GM23338 (cell line): ENCODE data around the gene KAZN. TPM values are rescaled to one million over a fixed set of nuclear protein-coding genes. Genes with fewer than 3 reads are reported as not detected.

Experiments used
- ATAC-seq: fragments of 200-7000 bp; cut with Tn5 transposase; 3 replicates; pipeline ENCODE4 v1.9.1; 2020
- DNase-seq: peaks from one replicate; pipeline ENCODE4 v3.0.0-alpha.2; 2015; ENCODE audit warnings: low spot score
- H2AFZ ChIP-seq: fragments of 200-600 bp; sonication (generic); 2 replicates; pipeline ENCODE4 v1.8.0; 2016; ENCODE audit warnings: antibody characterized with exemption, mild to moderate bottlenecking, moderate library complexity
- H3F3A ChIP-seq: fragments of 200-600 bp; sonication (generic); replicated peaks from 2 replicates; pipeline ENCODE4 v1.8.0; 2017; ENCODE audit warnings: antibody characterized with exemption, mixed run types, low read depth
- H3K27ac ChIP-seq: fragments of 200-600 bp; sonication (generic); 2 replicates; pipeline ENCODE4 v1.6.1; 2016; ENCODE audit warnings: low read depth
- H3K27me3 ChIP-seq: fragments of 200-600 bp; sonication (generic); 2 replicates; pipeline ENCODE4 v1.8.0; 2016; ENCODE audit warnings: mild to moderate bottlenecking, mixed run types, moderate library complexity; ENCODE audit not compliant: insufficient read depth
- H3K36me3 ChIP-seq: fragments of 200-600 bp; sonication (generic); 2 replicates; pipeline ENCODE4 v1.8.0; 2016; ENCODE audit warnings: mild to moderate bottlenecking; ENCODE audit not compliant: insufficient read depth
- H3K4me1 ChIP-seq: fragments of 200-600 bp; sonication (generic); 2 replicates; pipeline ENCODE4 v1.8.0; 2016; ENCODE audit warnings: mild to moderate bottlenecking, moderate library complexity; ENCODE audit not compliant: insufficient read depth
- H3K4me2 ChIP-seq: fragments of 200-600 bp; sonication (generic); 2 replicates; pipeline ENCODE4 v1.7.1; 2017; ENCODE audit warnings: mixed run types
- H3K4me3 ChIP-seq: fragments of 200-600 bp; sonication (generic); 2 replicates; pipeline ENCODE4 v1.6.1; 2016; ENCODE audit warnings: mixed run types
- H3K79me2 ChIP-seq: fragments of 200-600 bp; sonication (generic); replicated peaks from 2 replicates; pipeline ENCODE4 v1.8.0; 2017; ENCODE audit warnings: mild to moderate bottlenecking; ENCODE audit not compliant: insufficient read depth
- H3K9me2 ChIP-seq: fragments of 200-600 bp; sonication (generic); 2 replicates; pipeline ENCODE4 v1.8.0; 2017; ENCODE audit not compliant: insufficient read depth
- H4K20me1 ChIP-seq: fragments of 200-600 bp; sonication (generic); replicated peaks from 2 replicates; pipeline ENCODE4 v1.8.0; 2017; ENCODE audit warnings: mild to moderate bottlenecking; ENCODE audit not compliant: insufficient read depth
- H3K27ac Mint-ChIP-seq: 2 replicates; pipeline ENCODE4 v1.8.0; 2020; ENCODE audit warnings: inconsistent platforms, mild to moderate bottlenecking, moderate library complexity, mixed read lengths
- H3K27me3 Mint-ChIP-seq: 3 replicates; pipeline ENCODE4 v1.8.0; 2022; ENCODE audit warnings: low read depth, mild to moderate bottlenecking, moderate library complexity, mixed read lengths, inconsistent platforms; ENCODE audit not compliant: insufficient read depth, poor library complexity
- H3K36me3 Mint-ChIP-seq: 3 replicates; pipeline ENCODE4 v1.8.0; 2021; ENCODE audit warnings: low read depth, mild to moderate bottlenecking, inconsistent platforms, moderate library complexity, mixed read lengths
- H3K4me1 Mint-ChIP-seq: 3 replicates; pipeline ENCODE4 v1.8.0; 2020; ENCODE audit warnings: mild to moderate bottlenecking, inconsistent platforms, mixed read lengths
- H3K4me3 Mint-ChIP-seq: 3 replicates; pipeline ENCODE4 v1.8.0; 2021; ENCODE audit warnings: moderate library complexity, mild to moderate bottlenecking, inconsistent platforms, mixed read lengths
- H3K9me3 Mint-ChIP-seq: 3 replicates; pipeline ENCODE4 v1.8.0; 2020; ENCODE audit warnings: moderate library complexity, mild to moderate bottlenecking, inconsistent platforms, mixed read lengths
- CREB1 ChIP-seq: fragments of 250-450 bp; sonication (Bioruptor Pico); IDR thresholded peaks from 2 replicates; pipeline ENCODE4 v1.5.0; 2020; ENCODE audit warnings: low read depth, mild to moderate bottlenecking, moderate library complexity
- EZH2 ChIP-seq: fragments of 200-600 bp; sonication (generic); IDR thresholded peaks from one replicate; pipeline ENCODE4 v1.8.0; 2017; ENCODE audit warnings: antibody characterized with exemption, mild to moderate bottlenecking, low read depth; ENCODE audit not compliant: unreplicated experiment
- EZH2phosphoT487 ChIP-seq: fragments of 200-600 bp; sonication (generic); IDR thresholded peaks from one replicate; pipeline ENCODE4 v1.8.1; 2018; ENCODE audit warnings: antibody characterized with exemption; ENCODE audit not compliant: unreplicated experiment
- JUNB ChIP-seq: IDR thresholded peaks from one replicate; pipeline ENCODE4 v1.6.1; 2016; ENCODE audit warnings: antibody characterized with exemption; ENCODE audit not compliant: unreplicated experiment
- POLR2AphosphoS5 ChIP-seq: IDR thresholded peaks from 2 replicates; pipeline ENCODE4 v1.6.1; 2016; ENCODE audit warnings: antibody characterized with exemption, low read depth
- ZNF114 ChIP-seq: fragments of 250-450 bp; sonication (Bioruptor Pico); IDR thresholded peaks from 2 replicates; pipeline ENCODE4 v1.5.0; 2020; ENCODE audit warnings: mild to moderate bottlenecking, moderate library complexity
- ZNF331 ChIP-seq: fragments of 250-450 bp; sonication (Bioruptor Pico); IDR thresholded peaks from 2 replicates; pipeline ENCODE4 v1.5.0; 2020; ENCODE audit warnings: low read depth, mild to moderate bottlenecking, moderate library complexity
- polyA plus RNA-seq: library from polyadenylated mRNA; unstranded; fragments of >200 nt; fragmentation: Nextera tagmentation; extraction: Ambion mirVana; gene quantifications from 2 replicates; pipeline ENCODE4 v1.2.1, GENCODE V29; 2016
- total RNA-seq: library from RNA; depleted of rRNA; stranded (reverse); fragments of >200 nt; shearing (Covaris generic); gene quantifications from 2 replicates; pipeline ENCODE4 v1.2.3, GENCODE V29; 2014
- TF ChIP-seq, protein P1 (sequence below): IDR thresholded peaks from 2 replicates; pipeline ENCODE4 v1.6.1; 2016; ENCODE audit warnings: antibody characterized with exemption
- TF ChIP-seq, protein P2 (sequence below), 2 experiments: fragments of 200-600 bp in 1 of 2; sonication (generic) in 1 of 2; conservative IDR thresholded peaks; 2 replicates each; pipeline versions ENCODE4 v1.5.1 to v1.6.1; 2016 to 2017; ENCODE audit warnings: antibody characterized with exemption in 2 of 2, low read depth in 2 of 2, mild to moderate bottlenecking in 2 of 2, moderate library complexity in 1 of 2
- TF ChIP-seq, protein P3 (sequence below): fragments of 250-450 bp; sonication (Bioruptor Pico); IDR thresholded peaks from 2 replicates; pipeline ENCODE4 v1.5.0; 2020; ENCODE audit warnings: mild to moderate bottlenecking, moderate library complexity

Gene KAZN
- total and polyA plus RNA-seq, 2 experiments from 2014 or later = 9.9 to 15.0 TPM

DNA sequence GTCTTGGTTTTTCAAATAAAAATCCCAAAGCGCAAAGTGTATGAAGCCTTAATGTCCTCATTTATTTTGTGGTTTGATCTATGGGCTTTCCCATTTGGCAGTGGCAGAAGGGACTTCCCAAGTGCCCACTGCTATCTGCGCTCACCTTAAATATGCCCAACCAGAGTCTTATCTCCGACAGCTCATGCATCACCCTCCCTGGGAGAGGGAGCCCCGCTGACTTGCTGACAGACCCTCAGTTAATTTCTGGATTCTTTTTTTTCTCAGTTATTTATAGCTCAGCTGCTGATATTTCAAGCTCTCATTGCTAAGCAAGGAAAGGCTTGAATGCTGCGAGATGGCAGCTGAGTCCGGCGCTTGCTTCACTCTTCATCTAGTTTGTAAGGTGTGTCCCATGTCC is 19.3 kb downstream of the KAZN start (continued):
- TF ChIP-seq, protein P1, sequence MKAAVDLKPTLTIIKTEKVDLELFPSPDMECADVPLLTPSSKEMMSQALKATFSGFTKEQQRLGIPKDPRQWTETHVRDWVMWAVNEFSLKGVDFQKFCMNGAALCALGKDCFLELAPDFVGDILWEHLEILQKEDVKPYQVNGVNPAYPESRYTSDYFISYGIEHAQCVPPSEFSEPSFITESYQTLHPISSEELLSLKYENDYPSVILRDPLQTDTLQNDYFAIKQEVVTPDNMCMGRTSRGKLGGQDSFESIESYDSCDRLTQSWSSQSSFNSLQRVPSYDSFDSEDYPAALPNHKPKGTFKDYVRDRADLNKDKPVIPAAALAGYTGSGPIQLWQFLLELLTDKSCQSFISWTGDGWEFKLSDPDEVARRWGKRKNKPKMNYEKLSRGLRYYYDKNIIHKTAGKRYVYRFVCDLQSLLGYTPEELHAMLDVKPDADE = no peak

DNA sequence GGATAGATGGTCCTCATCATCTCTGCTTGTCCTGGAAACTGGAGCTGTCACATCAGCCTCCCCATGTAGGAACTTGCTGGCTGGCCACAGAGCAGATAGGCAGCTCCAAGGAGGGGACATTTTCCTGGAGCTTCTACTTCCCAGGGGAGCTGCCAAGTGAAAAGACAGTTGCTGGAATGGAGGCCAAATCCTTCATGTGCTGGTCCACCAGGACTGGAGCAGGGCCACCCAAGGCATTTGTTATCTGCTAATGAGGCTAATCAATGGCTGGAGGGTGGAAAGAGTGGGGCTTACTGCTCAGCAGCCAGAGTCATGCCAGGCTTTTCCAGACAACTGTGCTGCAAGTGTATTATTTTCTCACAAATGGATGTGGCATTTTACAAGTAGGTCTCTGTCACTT is 22.5 kb downstream of the KAZN start:
- DNase-seq (no peak), ATAC-seq (no peak)
- Mint-ChIP-seq H3K4me3 (no peak overlapping the region), H3K4me1 (peaks cover 20% of the 10 kb centered on the region; the same call in 2 of the 3 replicates), H3K27ac (no peak overlapping the region), H3K36me3 (no peaks in the 10 kb centered on the region; the same call in 1 of the 3 replicates), H3K9me3 (peaks cover 3% of the 10 kb centered on the region; the same call in 1 of the 3 replicates), H3K27me3 (peaks cover 3% of the 10 kb centered on the region)
- H3K4me3 ChIP-seq = no peak overlapping the region
- H4K20me1 ChIP-seq = no peaks in the 10 kb centered on the region; the same call in 1 of the 2 replicates
- H3K36me3 ChIP-seq = no peaks in the 10 kb centered on the region
- peaks cover 16% of the 10 kb centered on the region for H3K4me1 ChIP-seq
- H3K79me2 ChIP-seq = peaks cover 48% of the 10 kb centered on the region
- H2AFZ ChIP-seq = no peak overlapping the region
- H3K9me2 ChIP-seq = no peaks in the 10 kb centered on the region
- no peaks in the 10 kb centered on the region for H3K27me3 ChIP-seq
- H3F3A ChIP-seq = no peaks in the 10 kb centered on the region
- H3K27ac ChIP-seq = no peak overlapping the region
- TF ChIP-seq JUNB (no peak), POLR2AphosphoS5 (no peak), CREB1 (CRISPR knock-in tag) (no peak), EZH2 (no peak)
- TF ChIP-seq, protein P1 = no peak
- H3K4me2 ChIP-seq = no peak overlapping the region

DNA sequence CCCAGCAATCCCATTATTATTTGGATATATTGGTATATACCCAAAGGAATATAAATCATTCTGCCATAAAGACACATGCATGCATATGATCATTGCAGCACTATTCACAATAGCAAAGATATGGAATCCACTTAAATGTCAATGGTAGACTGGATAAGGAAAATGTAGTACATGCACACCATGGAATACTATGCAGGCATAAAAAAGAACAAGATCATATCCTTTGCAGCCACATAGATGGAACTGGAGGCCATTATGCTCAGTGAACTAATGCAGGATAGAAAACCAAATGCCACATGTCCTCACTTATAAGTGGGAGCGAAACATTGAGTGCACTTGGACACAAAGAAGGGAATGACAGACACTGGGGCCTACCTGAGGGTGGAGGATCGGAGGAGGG is 24.6 kb downstream of the KAZN start:
- DNase-seq (no peak), ATAC-seq (no peak)
- peaks cover 3% of the 10 kb centered on the region; the same call in 1 of the 3 replicates for H3K9me3 Mint-ChIP-seq
- Histone ChIP-seq H3K36me3 (no peaks in the 10 kb centered on the region), H3K27ac (no peak overlapping the region), H2AFZ (no peak overlapping the region), H3K27me3 (no peaks in the 10 kb centered on the region), H3K4me3 (no peak overlapping the region), H4K20me1 (no peaks in the 10 kb centered on the region; the same call in 1 of the 2 replicates), H3K9me2 (no peaks in the 10 kb centered on the region), H3K4me2 (no peak overlapping the region), H3K79me2 (peaks cover 39% of the 10 kb centered on the region), H3K4me1 (peaks cover 28% of the 10 kb centered on the region), H3F3A (no peaks in the 10 kb centered on the region; the same call in 1 of the 2 replicates)
- no peaks in the 10 kb centered on the region for H3K27me3 Mint-ChIP-seq
- H3K4me1 Mint-ChIP-seq = peaks cover 23% of the 10 kb centered on the region
- H3K27ac Mint-ChIP-seq = no peak overlapping the region
- no peaks in the 10 kb centered on the region; the same call in 2 of the 3 replicates for H3K36me3 Mint-ChIP-seq
- no peak overlapping the region for H3K4me3 Mint-ChIP-seq
- TF ChIP-seq EZH2phosphoT487 = no peak
- TF ChIP-seq, protein P2, sequence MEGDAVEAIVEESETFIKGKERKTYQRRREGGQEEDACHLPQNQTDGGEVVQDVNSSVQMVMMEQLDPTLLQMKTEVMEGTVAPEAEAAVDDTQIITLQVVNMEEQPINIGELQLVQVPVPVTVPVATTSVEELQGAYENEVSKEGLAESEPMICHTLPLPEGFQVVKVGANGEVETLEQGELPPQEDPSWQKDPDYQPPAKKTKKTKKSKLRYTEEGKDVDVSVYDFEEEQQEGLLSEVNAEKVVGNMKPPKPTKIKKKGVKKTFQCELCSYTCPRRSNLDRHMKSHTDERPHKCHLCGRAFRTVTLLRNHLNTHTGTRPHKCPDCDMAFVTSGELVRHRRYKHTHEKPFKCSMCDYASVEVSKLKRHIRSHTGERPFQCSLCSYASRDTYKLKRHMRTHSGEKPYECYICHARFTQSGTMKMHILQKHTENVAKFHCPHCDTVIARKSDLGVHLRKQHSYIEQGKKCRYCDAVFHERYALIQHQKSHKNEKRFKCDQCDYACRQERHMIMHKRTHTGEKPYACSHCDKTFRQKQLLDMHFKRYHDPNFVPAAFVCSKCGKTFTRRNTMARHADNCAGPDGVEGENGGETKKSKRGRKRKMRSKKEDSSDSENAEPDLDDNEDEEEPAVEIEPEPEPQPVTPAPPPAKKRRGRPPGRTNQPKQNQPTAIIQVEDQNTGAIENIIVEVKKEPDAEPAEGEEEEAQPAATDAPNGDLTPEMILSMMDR (conservative IDR thresholded peaks at IDR 0.05; ENCODE audit: low read depth in 2 of 2) = no peak
- TF ChIP-seq POLR2AphosphoS5 = no peak
- no peak for TF ChIP-seq ZNF331 (CRISPR knock-in tag)
- TF ChIP-seq, protein P3, sequence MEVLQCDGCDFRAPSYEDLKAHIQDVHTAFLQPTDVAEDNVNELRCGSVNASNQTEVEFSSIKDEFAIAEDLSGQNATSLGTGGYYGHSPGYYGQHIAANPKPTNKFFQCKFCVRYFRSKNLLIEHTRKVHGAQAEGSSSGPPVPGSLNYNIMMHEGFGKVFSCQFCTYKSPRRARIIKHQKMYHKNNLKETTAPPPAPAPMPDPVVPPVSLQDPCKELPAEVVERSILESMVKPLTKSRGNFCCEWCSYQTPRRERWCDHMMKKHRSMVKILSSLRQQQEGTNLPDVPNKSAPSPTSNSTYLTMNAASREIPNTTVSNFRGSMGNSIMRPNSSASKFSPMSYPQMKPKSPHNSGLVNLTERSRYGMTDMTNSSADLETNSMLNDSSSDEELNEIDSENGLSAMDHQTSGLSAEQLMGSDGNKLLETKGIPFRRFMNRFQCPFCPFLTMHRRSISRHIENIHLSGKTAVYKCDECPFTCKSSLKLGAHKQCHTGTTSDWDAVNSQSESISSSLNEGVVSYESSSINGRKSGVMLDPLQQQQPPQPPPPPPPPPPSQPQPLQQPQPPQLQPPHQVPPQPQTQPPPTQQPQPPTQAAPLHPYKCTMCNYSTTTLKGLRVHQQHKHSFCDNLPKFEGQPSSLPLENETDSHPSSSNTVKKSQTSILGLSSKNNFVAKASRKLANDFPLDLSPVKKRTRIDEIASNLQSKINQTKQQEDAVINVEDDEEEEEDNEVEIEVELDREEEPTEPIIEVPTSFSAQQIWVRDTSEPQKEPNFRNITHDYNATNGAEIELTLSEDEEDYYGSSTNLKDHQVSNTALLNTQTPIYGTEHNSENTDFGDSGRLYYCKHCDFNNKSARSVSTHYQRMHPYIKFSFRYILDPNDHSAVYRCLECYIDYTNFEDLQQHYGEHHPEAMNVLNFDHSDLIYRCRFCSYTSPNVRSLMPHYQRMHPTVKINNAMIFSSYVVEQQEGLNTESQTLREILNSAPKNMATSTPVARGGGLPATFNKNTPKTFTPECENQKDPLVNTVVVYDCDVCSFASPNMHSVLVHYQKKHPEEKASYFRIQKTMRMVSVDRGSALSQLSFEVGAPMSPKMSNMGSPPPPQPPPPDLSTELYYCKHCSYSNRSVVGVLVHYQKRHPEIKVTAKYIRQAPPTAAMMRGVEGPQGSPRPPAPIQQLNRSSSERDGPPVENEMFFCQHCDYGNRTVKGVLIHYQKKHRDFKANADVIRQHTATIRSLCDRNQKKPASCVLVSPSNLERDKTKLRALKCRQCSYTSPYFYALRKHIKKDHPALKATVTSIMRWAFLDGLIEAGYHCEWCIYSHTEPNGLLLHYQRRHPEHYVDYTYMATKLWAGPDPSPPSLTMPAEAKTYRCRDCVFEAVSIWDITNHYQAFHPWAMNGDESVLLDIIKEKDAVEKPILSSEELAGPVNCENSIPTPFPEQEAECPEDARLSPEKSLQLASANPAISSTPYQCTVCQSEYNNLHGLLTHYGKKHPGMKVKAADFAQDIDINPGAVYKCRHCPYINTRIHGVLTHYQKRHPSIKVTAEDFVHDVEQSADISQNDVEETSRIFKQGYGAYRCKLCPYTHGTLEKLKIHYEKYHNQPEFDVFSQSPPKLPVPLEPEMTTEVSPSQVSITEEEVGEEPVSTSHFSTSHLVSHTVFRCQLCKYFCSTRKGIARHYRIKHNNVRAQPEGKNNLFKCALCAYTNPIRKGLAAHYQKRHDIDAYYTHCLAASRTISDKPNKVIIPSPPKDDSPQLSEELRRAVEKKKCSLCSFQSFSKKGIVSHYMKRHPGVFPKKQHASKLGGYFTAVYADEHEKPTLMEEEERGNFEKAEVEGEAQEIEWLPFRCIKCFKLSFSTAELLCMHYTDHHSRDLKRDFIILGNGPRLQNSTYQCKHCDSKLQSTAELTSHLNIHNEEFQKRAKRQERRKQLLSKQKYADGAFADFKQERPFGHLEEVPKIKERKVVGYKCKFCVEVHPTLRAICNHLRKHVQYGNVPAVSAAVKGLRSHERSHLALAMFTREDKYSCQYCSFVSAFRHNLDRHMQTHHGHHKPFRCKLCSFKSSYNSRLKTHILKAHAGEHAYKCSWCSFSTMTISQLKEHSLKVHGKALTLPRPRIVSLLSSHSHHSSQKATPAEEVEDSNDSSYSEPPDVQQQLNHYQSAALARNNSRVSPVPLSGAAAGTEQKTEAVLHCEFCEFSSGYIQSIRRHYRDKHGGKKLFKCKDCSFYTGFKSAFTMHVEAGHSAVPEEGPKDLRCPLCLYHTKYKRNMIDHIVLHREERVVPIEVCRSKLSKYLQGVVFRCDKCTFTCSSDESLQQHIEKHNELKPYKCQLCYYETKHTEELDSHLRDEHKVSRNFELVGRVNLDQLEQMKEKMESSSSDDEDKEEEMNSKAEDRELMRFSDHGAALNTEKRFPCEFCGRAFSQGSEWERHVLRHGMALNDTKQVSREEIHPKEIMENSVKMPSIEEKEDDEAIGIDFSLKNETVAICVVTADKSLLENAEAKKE = no peak
- TF ChIP-seq ZNF114 (CRISPR knock-in tag) = no peak
